IMR-90 (cell line): Measurements from ENCODE around the gene APLF. TPM values are rescaled to one million over a fixed set of nuclear protein-coding genes. Genes with fewer than 3 reads are reported as not detected.

Experiments
- ATAC-seq: fragments of 200-7000 bp; cut with Tn5 transposase; 2 replicates; pipeline ENCODE4 v1.9.1; 2020; ENCODE audit warnings: low read depth, mild to moderate bottlenecking, moderate library complexity
- BruUV-seq: library from RNA; stranded (reverse); fragments of 400-500 nt; replicated peaks from 2 replicates; lab custom pipeline; 2021; lab: Mats Ljungman, UMichigan
- CTCF ChIA-PET: fragments of 300-600 bp; formaldehyde crosslinking; extraction: SDS; loops from one replicate; lab custom pipeline; 2021; ENCODE audit warnings: antibody characterized with exemption; lab: Yijun Ruan, JAX
- POLR2A ChIA-PET: fragments of 300-600 bp; sonication (Branson Sonifier 250); formaldehyde crosslinking; loops from one replicate; lab custom pipeline; 2022; ENCODE audit warnings: antibody characterized with exemption; ENCODE audit not compliant: unreplicated experiment; lab: Charles Lee
- DNase-seq: peaks from one replicate; pipeline ENCODE4 v3.0.0; 2013
- H2AFZ ChIP-seq: replicated peaks from 2 replicates; pipeline ENCODE3; 2013; ENCODE audit warnings: low read length, mild to moderate bottlenecking; ENCODE audit not compliant: poor library complexity
- H2AK5ac ChIP-seq: 2 replicates; pipeline ENCODE4 v1.6.1; 2013; ENCODE audit warnings: low read depth, low read length, inconsistent platforms
- H2AK9ac ChIP-seq: replicated peaks from 2 replicates; pipeline ENCODE3; 2013; ENCODE audit warnings: mild to moderate bottlenecking, low read depth, low read length, moderate library complexity; ENCODE audit not compliant: poor library complexity
- H2BK120ac ChIP-seq: 2 replicates; pipeline ENCODE4 v1.6.1; 2013; ENCODE audit warnings: low read depth, low read length, inconsistent platforms
- H2BK15ac ChIP-seq: 3 replicates; pipeline ENCODE4 v1.6.1; 2013; ENCODE audit warnings: low read depth, low read length, inconsistent platforms
- H2BK20ac ChIP-seq: 2 replicates; pipeline ENCODE4 v1.6.1; 2013; ENCODE audit warnings: low read depth, mild to moderate bottlenecking, inconsistent platforms, low read length, moderate library complexity
- H2BK5ac ChIP-seq: 2 replicates; pipeline ENCODE4 v1.6.1; 2013; ENCODE audit warnings: mild to moderate bottlenecking, low read depth, low read length, inconsistent platforms; ENCODE audit not compliant: poor library complexity, severe bottlenecking
- H3K14ac ChIP-seq: replicated peaks from 2 replicates; pipeline ENCODE4 v1.6.1; 2013; ENCODE audit warnings: low read depth, low read length, inconsistent platforms
- H3K18ac ChIP-seq: 2 replicates; pipeline ENCODE4 v1.6.1; 2013; ENCODE audit warnings: low read depth, low read length, control low read depth
- H3K23ac ChIP-seq: 2 replicates; pipeline ENCODE4 v1.6.1; 2013; ENCODE audit warnings: low read depth, low read length, inconsistent platforms
- H3K27ac ChIP-seq: 2 replicates; pipeline ENCODE4 v1.5.1; 2013; ENCODE audit warnings: mild to moderate bottlenecking, control low read depth, low read length; ENCODE audit not compliant: insufficient read depth
- H3K27me3 ChIP-seq: 2 replicates; pipeline ENCODE4 v1.6.1; 2013; ENCODE audit warnings: low read length; ENCODE audit not compliant: control insufficient read depth, insufficient read depth
- H3K36me3 ChIP-seq: 2 replicates; pipeline ENCODE4 v1.6.1; 2013; ENCODE audit warnings: low read length, mixed read lengths; ENCODE audit not compliant: control insufficient read depth, insufficient read depth
- H3K4ac ChIP-seq: 2 replicates; pipeline ENCODE4 v1.6.1; 2013; ENCODE audit warnings: low read depth, low read length, inconsistent platforms
- H3K4me1 ChIP-seq: 2 replicates; pipeline ENCODE4 v1.6.1; 2013; ENCODE audit warnings: low read length, mixed read lengths; ENCODE audit not compliant: control insufficient read depth, insufficient read depth
- H3K4me2 ChIP-seq: 2 replicates; pipeline ENCODE4 v1.6.1; 2013; ENCODE audit warnings: low read depth, mild to moderate bottlenecking, control low read depth, low read length, moderate library complexity
- H3K4me3 ChIP-seq: 2 replicates; pipeline ENCODE4 v1.5.1; 2013; ENCODE audit warnings: low read depth, mild to moderate bottlenecking, control low read depth, low read length, moderate library complexity; ENCODE audit not compliant: insufficient read depth
- H3K56ac ChIP-seq: 2 replicates; pipeline ENCODE4 v1.6.1; 2013; ENCODE audit warnings: low read length, inconsistent platforms; ENCODE audit not compliant: insufficient read depth; ENCODE audit errors: extremely low read depth
- H3K79me1 ChIP-seq, 2 experiments: 2 replicates each; pipeline ENCODE4 v1.6.1; 2013; ENCODE audit warnings: low read length in 2 of 2, inconsistent platforms in 1 of 2, low read depth in 1 of 2
- H3K9ac ChIP-seq: 2 replicates; pipeline ENCODE4 v1.6.1; 2013; ENCODE audit warnings: low read depth, low read length, control low read depth
- H3K9me1 ChIP-seq: 2 replicates; pipeline ENCODE4 v1.6.1; 2013; ENCODE audit warnings: low read length, inconsistent platforms; ENCODE audit not compliant: insufficient read depth
- H3K9me3 ChIP-seq: 2 replicates; pipeline ENCODE4 v1.6.1; 2013; ENCODE audit warnings: low read length; ENCODE audit not compliant: control insufficient read depth, insufficient read depth
- H4K20me1 ChIP-seq: 2 replicates; pipeline ENCODE4 v1.6.1; 2013; ENCODE audit warnings: low read length, inconsistent platforms; ENCODE audit not compliant: insufficient read depth
- H4K5ac ChIP-seq: 2 replicates; pipeline ENCODE4 v1.6.1; 2013; ENCODE audit warnings: mild to moderate bottlenecking, low read depth, low read length, control low read depth
- H4K8ac ChIP-seq, 2 experiments: 2 replicates each; pipeline ENCODE4 v1.6.1; 2013; ENCODE audit warnings: low read depth in 2 of 2, low read length in 2 of 2, control low read depth in 1 of 2, inconsistent platforms in 1 of 2
- H4K91ac ChIP-seq: 2 replicates; pipeline ENCODE4 v1.6.1; 2013; ENCODE audit warnings: low read depth, low read length, inconsistent platforms; ENCODE audit not compliant: insufficient read depth
- CHD1 ChIP-seq: IDR thresholded peaks from 2 replicates; pipeline ENCODE4 v1.6.1; 2012; ENCODE audit warnings: low read depth, low read length, improper control_type of control experiment
- ELK1 ChIP-seq: fragments of 150-350 bp; IDR thresholded peaks from 2 replicates; pipeline ENCODE4 v1.6.1; 2016; ENCODE audit warnings: low read depth, mild to moderate bottlenecking, low read length, moderate library complexity, borderline replicate concordance
- FOS ChIP-seq: fragments of 150-350 bp; IDR thresholded peaks from 2 replicates; pipeline ENCODE4 v1.6.1; 2016; ENCODE audit warnings: low read depth, low read length
- MAFK ChIP-seq: IDR thresholded peaks from 2 replicates; pipeline ENCODE4 v1.6.1; 2012; ENCODE audit warnings: low read depth, low read length, improper control_type of control experiment
- MAZ ChIP-seq: IDR thresholded peaks from 2 replicates; pipeline ENCODE4 v1.6.1; 2012; ENCODE audit warnings: low read depth, mild to moderate bottlenecking, low read length, improper control_type of control experiment, moderate library complexity, borderline replicate concordance
- MXI1 ChIP-seq: IDR thresholded peaks from 2 replicates; pipeline ENCODE4 v1.6.1; 2012; ENCODE audit warnings: low read depth, mild to moderate bottlenecking, low read length, moderate library complexity, borderline replicate concordance
- NFE2L2 ChIP-seq: fragments of 150-350 bp; IDR thresholded peaks from 2 replicates; pipeline ENCODE4 v1.6.1; 2016; ENCODE audit warnings: low read depth, mild to moderate bottlenecking, low read length
- POLR2A ChIP-seq: IDR thresholded peaks from 2 replicates; pipeline ENCODE4 v1.6.1; 2012; ENCODE audit warnings: mild to moderate bottlenecking, low read depth, low read length
- RAD21 ChIP-seq: IDR thresholded peaks from 2 replicates; pipeline ENCODE4 v1.6.1; 2012; ENCODE audit warnings: low read length, improper control_type of control experiment
- RCOR1 ChIP-seq: IDR thresholded peaks from 2 replicates; pipeline ENCODE4 v1.6.1; 2012; ENCODE audit warnings: mild to moderate bottlenecking, low read length, improper control_type of control experiment; ENCODE audit not compliant: insufficient replicate concordance
- SMC3 ChIP-seq: fragments of 150-350 bp; IDR thresholded peaks from 2 replicates; pipeline ENCODE4 v1.6.1; 2016; ENCODE audit warnings: low read depth, mild to moderate bottlenecking, antibody characterized with exemption, low read length, moderate library complexity
- USF2 ChIP-seq: fragments of 150-350 bp; IDR thresholded peaks from 2 replicates; pipeline ENCODE4 v1.6.1; 2017; ENCODE audit warnings: mild to moderate bottlenecking, antibody characterized with exemption, low read length, low read depth
- WGBS, 2 experiments: methylation state at CpG; one replicate each; pipeline versions ENCODE4 v1.1.5 to v1.1.7; 2013; ENCODE audit warnings: missing lambda C conversion rate in 2 of 2; ENCODE audit not compliant: insufficient read length in 1 of 2; ENCODE audit errors: extremely low coverage in 2 of 2; 5-methylcytosine and 5-hydroxymethylcytosine counted together
- dilution Hi-C: fragments of 300-500 bp; cut with HindIII; formaldehyde crosslinking; loops from one replicate; pipeline ENCODE4 v1.14.3; 2018; ENCODE audit warnings: low sequenced_read_pairs; ENCODE audit not compliant: unreplicated experiment
- in situ Hi-C: fragments of 300-500 bp; cut with MboI; formaldehyde crosslinking; loops from 3 replicates; pipeline ENCODE4 v1.14.3; 2019; ENCODE audit warnings: low sequenced_read_pairs, inconsistent platforms, mixed read lengths
- intact Hi-C: fragments of 100-400 bp; cut with micrococcal nuclease; formaldehyde crosslinking; loops from 2 replicates; pipeline ENCODE4 v1.10.0; 2022
- polyA plus RNA-seq, 3 experiments: library from polyadenylated mRNA; depleted of rRNA; stranded (reverse); fragments of >200 nt; gene quantifications; 2 replicates each; pipeline ENCODE4 v1.2.3, GENCODE V29; 2012; ENCODE audit warnings: low replicate concordance in 1 of 3
- total RNA-seq: library from RNA; depleted of rRNA; stranded (reverse); fragments of >200 nt; gene quantifications from 2 replicates; pipeline ENCODE4 v1.2.3, GENCODE V29; 2012
- TF ChIP-seq, protein P1 (sequence below): conservative IDR thresholded peaks from 2 replicates; pipeline ENCODE4 v1.5.1; 2012; ENCODE audit warnings: mild to moderate bottlenecking, low read depth, low read length, improper control_type of control experiment

Gene APLF
- total and polyA plus RNA-seq, 2 of the 4 experiments (the other 2 are of a cell fraction) = 1.5 to 2.3 TPM

DNA sequence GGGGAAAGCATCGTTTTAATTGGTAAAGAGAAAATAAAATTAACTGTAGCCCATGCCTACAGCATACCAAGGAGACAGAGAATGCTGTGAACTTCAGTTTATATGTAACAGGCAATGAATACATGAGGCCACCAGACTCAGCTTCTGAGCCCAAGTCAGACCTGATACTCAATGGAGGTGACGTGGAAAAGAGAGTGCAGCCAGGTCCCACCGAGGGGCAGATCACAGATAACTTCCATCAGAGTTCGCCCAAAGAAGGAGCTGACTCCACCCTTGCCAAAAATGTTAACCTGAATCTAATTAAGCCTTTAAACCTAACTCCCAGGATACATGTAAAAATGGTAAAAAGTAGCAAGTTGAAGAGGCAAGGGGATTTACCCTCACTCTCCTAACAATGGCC is 123.8 kb downstream of the APLF start:
- no peaks in the 10 kb centered on the region for H3K9me1 ChIP-seq
- H4K20me1 ChIP-seq = no peaks in the 10 kb centered on the region
- no peak overlapping the region for H2AK9ac ChIP-seq
- POLR2A ChIA-PET = interaction anchor here (0.6 kb wide), 1 partner anchor 41 kb away, joined by 4 read pairs; no protein-coding TSS in a partner anchor
- H3K4me2 ChIP-seq = no peak overlapping the region
- WGBS, 2 experiments = no CpG with 5 or more reads among the region's 4 CpGs
- H3K27me3 ChIP-seq = peaks cover 2% of the 10 kb centered on the region; the same call in 1 of the 2 replicates
- no peak overlapping the region for H4K91ac ChIP-seq
- no peak overlapping the region for H2BK20ac ChIP-seq
- peak; percentile 28; the same call in 1 of the 2 replicates for ATAC-seq
- no peak overlapping the region for H2BK120ac ChIP-seq
- no peaks in the 10 kb centered on the region for H3K79me1 ChIP-seq
- H3K18ac ChIP-seq = no peak overlapping the region
- H3K36me3 ChIP-seq = no peaks in the 10 kb centered on the region
- no peak overlapping the region for H3K14ac ChIP-seq
- H3K4ac ChIP-seq = no peak overlapping the region
- in situ Hi-C loops (loop anchor here (25.0 kb wide), 1 partner anchor 104 kb away; no protein-coding TSS in a partner anchor), intact Hi-C loops (no loop called here), dilution Hi-C loops (no loop called here)
- H3K4me3 ChIP-seq = no peak overlapping the region
- H3K4me1 ChIP-seq = no peaks in the 10 kb centered on the region
- no peak overlapping the region for H2AK5ac ChIP-seq
- no peak overlapping the region for H2AFZ ChIP-seq
- H2BK15ac ChIP-seq = no peak overlapping the region
- no peaks in the 10 kb centered on the region for H3K9me3 ChIP-seq
- TF ChIP-seq MXI1 = no peak
- no peak for TF ChIP-seq FOS
- TF ChIP-seq RAD21 = no peak
- TF ChIP-seq POLR2A = no peak
- TF ChIP-seq SMC3 = no peak
- TF ChIP-seq MAFK = no peak
- no peak for TF ChIP-seq ELK1
- no peak for TF ChIP-seq RCOR1
- TF ChIP-seq, protein P1, sequence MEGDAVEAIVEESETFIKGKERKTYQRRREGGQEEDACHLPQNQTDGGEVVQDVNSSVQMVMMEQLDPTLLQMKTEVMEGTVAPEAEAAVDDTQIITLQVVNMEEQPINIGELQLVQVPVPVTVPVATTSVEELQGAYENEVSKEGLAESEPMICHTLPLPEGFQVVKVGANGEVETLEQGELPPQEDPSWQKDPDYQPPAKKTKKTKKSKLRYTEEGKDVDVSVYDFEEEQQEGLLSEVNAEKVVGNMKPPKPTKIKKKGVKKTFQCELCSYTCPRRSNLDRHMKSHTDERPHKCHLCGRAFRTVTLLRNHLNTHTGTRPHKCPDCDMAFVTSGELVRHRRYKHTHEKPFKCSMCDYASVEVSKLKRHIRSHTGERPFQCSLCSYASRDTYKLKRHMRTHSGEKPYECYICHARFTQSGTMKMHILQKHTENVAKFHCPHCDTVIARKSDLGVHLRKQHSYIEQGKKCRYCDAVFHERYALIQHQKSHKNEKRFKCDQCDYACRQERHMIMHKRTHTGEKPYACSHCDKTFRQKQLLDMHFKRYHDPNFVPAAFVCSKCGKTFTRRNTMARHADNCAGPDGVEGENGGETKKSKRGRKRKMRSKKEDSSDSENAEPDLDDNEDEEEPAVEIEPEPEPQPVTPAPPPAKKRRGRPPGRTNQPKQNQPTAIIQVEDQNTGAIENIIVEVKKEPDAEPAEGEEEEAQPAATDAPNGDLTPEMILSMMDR = no peak
- TF ChIP-seq CHD1 = no peak
- TF ChIP-seq MAZ = no peak
- TF ChIP-seq NFE2L2 = no peak
- TF ChIP-seq USF2 = no peak
- DNase-seq = no peak
- H3K27ac ChIP-seq = no peak overlapping the region
- no peak overlapping the region for H2BK5ac ChIP-seq
- H3K23ac ChIP-seq = no peak overlapping the region
- CTCF ChIA-PET = no interaction called here
- H3K56ac ChIP-seq = no peak overlapping the region
- no TSS peak for BruUV-seq
- no peak overlapping the region for H3K9ac ChIP-seq
- no peak overlapping the region for H4K8ac ChIP-seq
- no peak overlapping the region for H4K5ac ChIP-seq
